Testis (tissue), 2 donors: ENCODE results near the gene RBM27.
"Not testable (repeated sequence)": the region's sequence is repeated elsewhere in the genome, so short reads cannot be mapped to it uniquely, and the experiment has no call there.

Source experiments
- CTCF ChIP-seq, 3 experiments: fragments of 450-650 bp in 2 of 3; fragments of 200-600 bp in 1 of 3; sonication (generic) in 1 of 3; IDR thresholded peaks; one replicate each; pipeline ENCODE4 v1.5.1; 2016 to 2019; ENCODE audit warnings: antibody characterized with exemption in 3 of 3, mild to moderate bottlenecking in 2 of 3, moderate library complexity in 1 of 3
- POLR2A ChIP-seq: fragments of 450-650 bp; IDR thresholded peaks from one replicate; pipeline ENCODE4 v1.6.1; 2017; ENCODE audit warnings: antibody characterized with exemption, mild to moderate bottlenecking, moderate library complexity

DNA sequence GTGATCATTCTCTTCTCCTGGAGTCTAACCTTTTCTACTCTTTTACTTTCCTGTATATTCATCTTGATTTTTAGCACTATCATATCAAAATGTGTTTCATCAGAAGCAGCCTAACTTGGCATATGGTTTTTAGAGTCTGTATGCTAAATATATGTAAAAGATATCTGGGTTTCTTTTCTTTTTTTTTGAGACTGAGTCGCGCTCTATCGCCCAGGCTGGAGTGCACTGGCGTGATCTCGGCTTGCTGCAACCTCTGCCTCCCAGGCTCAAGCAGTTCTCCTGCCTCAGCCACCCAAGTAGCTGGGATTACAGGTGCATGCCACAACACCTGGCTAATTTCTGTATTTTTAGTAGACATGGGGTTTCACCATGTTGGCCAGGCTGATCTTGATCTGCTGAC, 11.5 kb downstream of the RBM27 start:
- TF ChIP-seq CTCF (IDR thresholded peaks at IDR 0.05); POLR2A: not testable (repeated sequence)
